ENCODE measurements around the gene CCS.
A peak's percentile ranks its signal among the peaks of the same experiment; 100 is the strongest.

The CCS gene

DNA sequence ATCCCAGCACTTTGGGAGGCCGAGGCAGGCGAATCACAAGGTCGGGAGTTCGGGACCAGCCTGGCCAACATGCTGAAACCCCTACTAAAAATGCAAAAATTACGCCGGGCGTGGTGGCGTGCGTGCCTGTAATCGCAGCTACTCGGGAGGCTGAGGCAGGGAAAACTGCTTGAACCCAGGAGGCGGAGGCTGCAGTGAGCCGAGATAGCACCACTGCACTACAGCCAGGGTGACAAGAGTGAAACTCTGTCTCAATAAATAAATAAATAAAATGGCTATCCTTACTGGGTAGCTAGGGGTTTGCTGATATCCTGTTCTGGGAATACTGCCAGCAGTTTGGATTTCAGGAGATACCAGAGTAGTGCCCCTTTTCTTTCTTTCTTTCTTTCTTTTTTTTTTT is 21.1 kb downstream of the CCS start:
- ATAC-seq, result no peak
- TF ChIP-seq, protein P1, sequence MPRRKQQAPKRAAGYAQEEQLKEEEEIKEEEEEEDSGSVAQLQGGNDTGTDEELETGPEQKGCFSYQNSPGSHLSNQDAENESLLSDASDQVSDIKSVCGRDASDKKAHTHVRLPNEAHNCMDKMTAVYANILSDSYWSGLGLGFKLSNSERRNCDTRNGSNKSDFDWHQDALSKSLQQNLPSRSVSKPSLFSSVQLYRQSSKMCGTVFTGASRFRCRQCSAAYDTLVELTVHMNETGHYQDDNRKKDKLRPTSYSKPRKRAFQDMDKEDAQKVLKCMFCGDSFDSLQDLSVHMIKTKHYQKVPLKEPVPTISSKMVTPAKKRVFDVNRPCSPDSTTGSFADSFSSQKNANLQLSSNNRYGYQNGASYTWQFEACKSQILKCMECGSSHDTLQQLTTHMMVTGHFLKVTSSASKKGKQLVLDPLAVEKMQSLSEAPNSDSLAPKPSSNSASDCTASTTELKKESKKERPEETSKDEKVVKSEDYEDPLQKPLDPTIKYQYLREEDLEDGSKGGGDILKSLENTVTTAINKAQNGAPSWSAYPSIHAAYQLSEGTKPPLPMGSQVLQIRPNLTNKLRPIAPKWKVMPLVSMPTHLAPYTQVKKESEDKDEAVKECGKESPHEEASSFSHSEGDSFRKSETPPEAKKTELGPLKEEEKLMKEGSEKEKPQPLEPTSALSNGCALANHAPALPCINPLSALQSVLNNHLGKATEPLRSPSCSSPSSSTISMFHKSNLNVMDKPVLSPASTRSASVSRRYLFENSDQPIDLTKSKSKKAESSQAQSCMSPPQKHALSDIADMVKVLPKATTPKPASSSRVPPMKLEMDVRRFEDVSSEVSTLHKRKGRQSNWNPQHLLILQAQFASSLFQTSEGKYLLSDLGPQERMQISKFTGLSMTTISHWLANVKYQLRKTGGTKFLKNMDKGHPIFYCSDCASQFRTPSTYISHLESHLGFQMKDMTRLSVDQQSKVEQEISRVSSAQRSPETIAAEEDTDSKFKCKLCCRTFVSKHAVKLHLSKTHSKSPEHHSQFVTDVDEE (CRISPR knock-in tag; IDR thresholded peaks at IDR 0.05), result no peak
- TF ChIP-seq ZNF8 (CRISPR knock-in tag; IDR thresholded peaks at IDR 0.05) (no peak), TOX (CRISPR knock-in tag; IDR thresholded peaks at IDR 0.05; ENCODE audit: borderline replicate concordance) (no peak), ZNF70 (CRISPR knock-in tag; IDR thresholded peaks at IDR 0.05) (no peak), CSRNP3 (CRISPR knock-in tag; IDR thresholded peaks at IDR 0.05) (no peak), ZFP30 (CRISPR knock-in tag; IDR thresholded peaks at IDR 0.05) (no peak), SNAI2 (CRISPR knock-in tag; IDR thresholded peaks at IDR 0.05) (no peak), BACH2 (CRISPR knock-in tag; IDR thresholded peaks at IDR 0.05; ENCODE audit: borderline replicate concordance) (no peak), ZC3H10 (CRISPR knock-in tag; IDR thresholded peaks at IDR 0.05) (no peak), ESRRG (CRISPR knock-in tag; IDR thresholded peaks at IDR 0.05) (no peak), OSR1 (CRISPR knock-in tag; IDR thresholded peaks at IDR 0.05) (no peak)
- TF ChIP-seq, protein P2, sequence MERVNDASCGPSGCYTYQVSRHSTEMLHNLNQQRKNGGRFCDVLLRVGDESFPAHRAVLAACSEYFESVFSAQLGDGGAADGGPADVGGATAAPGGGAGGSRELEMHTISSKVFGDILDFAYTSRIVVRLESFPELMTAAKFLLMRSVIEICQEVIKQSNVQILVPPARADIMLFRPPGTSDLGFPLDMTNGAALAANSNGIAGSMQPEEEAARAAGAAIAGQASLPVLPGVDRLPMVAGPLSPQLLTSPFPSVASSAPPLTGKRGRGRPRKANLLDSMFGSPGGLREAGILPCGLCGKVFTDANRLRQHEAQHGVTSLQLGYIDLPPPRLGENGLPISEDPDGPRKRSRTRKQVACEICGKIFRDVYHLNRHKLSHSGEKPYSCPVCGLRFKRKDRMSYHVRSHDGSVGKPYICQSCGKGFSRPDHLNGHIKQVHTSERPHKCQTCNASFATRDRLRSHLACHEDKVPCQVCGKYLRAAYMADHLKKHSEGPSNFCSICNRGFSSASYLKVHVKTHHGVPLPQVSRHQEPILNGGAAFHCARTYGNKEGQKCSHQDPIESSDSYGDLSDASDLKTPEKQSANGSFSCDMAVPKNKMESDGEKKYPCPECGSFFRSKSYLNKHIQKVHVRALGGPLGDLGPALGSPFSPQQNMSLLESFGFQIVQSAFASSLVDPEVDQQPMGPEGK (CRISPR knock-in tag; IDR thresholded peaks at IDR 0.05; ENCODE audit: borderline replicate concordance), result no peak

DNA sequence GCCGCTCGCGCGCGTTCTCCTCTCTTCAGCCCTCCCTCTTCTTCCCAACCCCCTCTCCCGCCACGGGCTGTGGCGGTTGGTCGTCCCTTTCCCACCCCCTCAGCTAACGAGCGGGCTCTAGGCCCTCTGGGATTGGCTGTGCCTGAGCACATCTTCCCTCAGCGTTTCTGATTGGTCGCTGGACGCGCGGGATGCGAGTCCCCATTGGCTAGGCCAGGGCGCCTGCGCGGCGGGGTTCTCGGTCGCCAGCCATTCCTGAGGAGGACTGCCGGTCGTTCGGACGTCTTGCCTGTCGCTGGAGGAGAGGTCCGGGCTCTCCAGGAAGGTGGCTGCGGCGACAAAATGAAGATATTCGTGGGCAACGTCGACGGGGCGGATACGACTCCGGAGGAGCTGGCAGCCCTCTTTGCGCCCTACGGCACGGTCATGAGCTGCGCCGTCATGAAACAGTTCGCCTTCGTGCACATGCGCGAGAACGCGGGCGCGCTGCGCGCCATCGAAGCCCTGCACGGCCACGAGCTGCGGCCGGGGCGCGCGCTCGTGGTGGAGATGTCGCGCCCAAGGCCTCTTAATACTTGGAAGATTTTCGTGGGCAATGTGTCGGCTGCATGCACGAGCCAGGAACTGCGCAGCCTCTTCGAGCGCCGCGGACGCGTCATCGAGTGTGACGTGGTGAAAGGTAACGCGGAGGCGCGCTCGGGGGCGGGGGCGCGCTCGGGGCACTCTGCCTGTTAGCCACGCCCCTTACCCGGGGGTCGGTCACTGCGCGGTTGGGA is 23.6 kb downstream of the CCS start, which contains the start of gene RBM14:
Gene RBM14 (plus strand): TSS at position 252 of the 776 bp plus-strand sequence. CDS start 91 bp downstream, at position 343.
- peak; percentile 97 for ATAC-seq
- no peak for TF ChIP-seq ARNTL (CRISPR knock-in tag; IDR thresholded peaks at IDR 0.05; ENCODE audit: borderline replicate concordance, low read depth)
- TF ChIP-seq ZFP3 (CRISPR knock-in tag; IDR thresholded peaks at IDR 0.05), result peak; percentile 85
- no peak for TF ChIP-seq PPARA (CRISPR knock-in tag; IDR thresholded peaks at IDR 0.05; ENCODE audit: borderline replicate concordance)
- no peak for TF ChIP-seq TOX (CRISPR knock-in tag; IDR thresholded peaks at IDR 0.05; ENCODE audit: borderline replicate concordance)
- TF ChIP-seq, protein P1 (CRISPR knock-in tag; IDR thresholded peaks at IDR 0.05), result peak; percentile 88
- TF ChIP-seq POU6F1 (CRISPR knock-in tag; IDR thresholded peaks at IDR 0.05; ENCODE audit: borderline replicate concordance, low read depth), result no peak
- TF ChIP-seq, protein P3, sequence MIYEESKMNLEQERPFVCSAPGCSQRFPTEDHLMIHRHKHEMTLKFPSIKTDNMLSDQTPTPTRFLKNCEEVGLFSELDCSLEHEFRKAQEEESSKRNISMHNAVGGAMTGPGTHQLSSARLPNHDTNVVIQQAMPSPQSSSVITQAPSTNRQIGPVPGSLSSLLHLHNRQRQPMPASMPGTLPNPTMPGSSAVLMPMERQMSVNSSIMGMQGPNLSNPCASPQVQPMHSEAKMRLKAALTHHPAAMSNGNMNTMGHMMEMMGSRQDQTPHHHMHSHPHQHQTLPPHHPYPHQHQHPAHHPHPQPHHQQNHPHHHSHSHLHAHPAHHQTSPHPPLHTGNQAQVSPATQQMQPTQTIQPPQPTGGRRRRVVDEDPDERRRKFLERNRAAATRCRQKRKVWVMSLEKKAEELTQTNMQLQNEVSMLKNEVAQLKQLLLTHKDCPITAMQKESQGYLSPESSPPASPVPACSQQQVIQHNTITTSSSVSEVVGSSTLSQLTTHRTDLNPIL (CRISPR knock-in tag; IDR thresholded peaks at IDR 0.05; ENCODE audit: low read depth), result no peak
- TF ChIP-seq CSRNP3 (CRISPR knock-in tag; IDR thresholded peaks at IDR 0.05), result no peak
- no peak for TF ChIP-seq RARB (CRISPR knock-in tag; IDR thresholded peaks at IDR 0.05)
- 0 out of 2 replicates have a peak, but pooled peaks have one; percentile 2 for TF ChIP-seq ZC3H10 (CRISPR knock-in tag; IDR thresholded peaks at IDR 0.05)
- TF ChIP-seq ZNF70 (CRISPR knock-in tag; IDR thresholded peaks at IDR 0.05), result no peak; the same call in 1 of the 2 replicates
- TF ChIP-seq, protein P2 (CRISPR knock-in tag; IDR thresholded peaks at IDR 0.05; ENCODE audit: borderline replicate concordance), result no peak
- TF ChIP-seq ISL1 (CRISPR knock-in tag; IDR thresholded peaks at IDR 0.05), result no peak
- no peak for TF ChIP-seq ZFP30 (CRISPR knock-in tag; IDR thresholded peaks at IDR 0.05)
- TF ChIP-seq BACH2 (CRISPR knock-in tag; IDR thresholded peaks at IDR 0.05; ENCODE audit: borderline replicate concordance), result 0 out of 2 replicates have a peak, but pooled peaks have one; percentile 27
- peak; percentile 90 for TF ChIP-seq CSDC2 (CRISPR knock-in tag; IDR thresholded peaks at IDR 0.05)
- peak; percentile 85; the same call in 1 of the 2 replicates for TF ChIP-seq SNAI2 (CRISPR knock-in tag; IDR thresholded peaks at IDR 0.05)
- TF ChIP-seq TCF4 (CRISPR knock-in tag; IDR thresholded peaks at IDR 0.05; ENCODE audit: borderline replicate concordance), result no peak
- TF ChIP-seq OSR1 (CRISPR knock-in tag; IDR thresholded peaks at IDR 0.05), result no peak
- TF ChIP-seq ZNF565 (CRISPR knock-in tag; conservative IDR thresholded peaks at IDR 0.05; ENCODE audit: low read depth), result no peak

Data from SK-N-SH treated with all-trans-retinoic acid at 6 μM for 48 hours (cell line).